MG63 (cell line): ENCODE measurements around the gene OR9Q1. TPM values are rescaled to one million over a fixed set of nuclear protein-coding genes. Genes with fewer than 3 reads are reported as not detected.
"Not testable (repeated sequence)": the region's sequence is repeated elsewhere in the genome, so short reads cannot be mapped to it uniquely, and the experiment has no call there.

ENCODE experiments used
- DNase-seq: peaks from one replicate; pipeline ENCODE4 v3.0.0-alpha.2; 2020
- H3K27me3 ChIP-seq: fragments of 250-450 bp; sonication (Bioruptor Pico); 2 replicates; pipeline ENCODE4 v1.5.1; 2020; ENCODE audit warnings: mild to moderate bottlenecking, moderate library complexity
- H3K36me3 ChIP-seq: fragments of 250-450 bp; sonication (Bioruptor Pico); 2 replicates; pipeline ENCODE4 v1.5.1; 2020; ENCODE audit warnings: mild to moderate bottlenecking, moderate library complexity
- H3K4me3 ChIP-seq: fragments of 250-450 bp; sonication (Bioruptor Pico); 2 replicates; pipeline ENCODE4 v1.5.1; 2020; ENCODE audit warnings: mild to moderate bottlenecking, moderate library complexity
- H3K9me3 ChIP-seq: fragments of 250-450 bp; sonication (Bioruptor Pico); 2 replicates; pipeline ENCODE4 v1.5.1; 2020; ENCODE audit warnings: mild to moderate bottlenecking, moderate library complexity
- total RNA-seq: library from RNA; depleted of rRNA; stranded (reverse); fragments of >200 nt; shearing (Covaris generic); gene quantifications from 2 replicates; pipeline ENCODE4 v1.2.3, GENCODE V29; 2014; ENCODE audit warnings: low replicate concordance; rRNA removed

Gene OR9Q1, protein sequence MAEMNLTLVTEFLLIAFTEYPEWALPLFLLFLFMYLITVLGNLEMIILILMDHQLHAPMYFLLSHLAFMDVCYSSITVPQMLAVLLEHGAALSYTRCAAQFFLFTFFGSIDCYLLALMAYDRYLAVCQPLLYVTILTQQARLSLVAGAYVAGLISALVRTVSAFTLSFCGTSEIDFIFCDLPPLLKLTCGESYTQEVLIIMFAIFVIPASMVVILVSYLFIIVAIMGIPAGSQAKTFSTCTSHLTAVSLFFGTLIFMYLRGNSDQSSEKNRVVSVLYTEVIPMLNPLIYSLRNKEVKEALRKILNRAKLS
- total RNA-seq, result not detected in 2 replicates

DNA sequence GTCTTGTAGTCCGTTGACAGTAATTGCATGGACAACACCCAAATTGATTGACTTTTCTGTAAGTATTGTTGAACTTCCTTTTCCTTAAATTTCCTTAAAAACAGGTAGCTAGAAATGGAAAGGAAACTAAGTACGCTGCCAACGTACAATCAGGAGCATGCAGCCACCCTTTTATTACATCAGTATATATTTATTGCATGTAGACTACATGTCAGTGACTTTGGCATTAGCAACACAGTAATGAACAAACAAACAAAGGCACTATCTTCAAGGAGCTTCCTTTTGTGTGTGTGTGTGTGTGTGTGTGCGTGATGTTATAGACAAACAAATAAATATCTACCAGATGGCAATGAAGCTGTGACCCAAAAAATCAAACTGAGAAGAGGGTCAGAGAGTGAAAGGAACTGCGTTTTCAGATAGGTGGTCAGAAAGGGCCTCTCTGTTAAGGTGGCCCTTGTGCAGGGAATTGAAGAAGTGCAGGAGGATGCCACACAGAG is at the start of gene OR9Q1:
OR9Q1 (plus strand) TSS at position 447 of the 497 bp plus-strand sequence. CDS start 155,564 bp downstream, outside the sequence.
- Histone ChIP-seq H3K27me3 (no peaks in the 10 kb centered on the region), H3K36me3 (no peaks in the 10 kb centered on the region), H3K4me3 (no peak within 1 kb of the TSS), H3K9me3 (no peaks in the 10 kb centered on the region)
- no peak for DNase-seq

DNA sequence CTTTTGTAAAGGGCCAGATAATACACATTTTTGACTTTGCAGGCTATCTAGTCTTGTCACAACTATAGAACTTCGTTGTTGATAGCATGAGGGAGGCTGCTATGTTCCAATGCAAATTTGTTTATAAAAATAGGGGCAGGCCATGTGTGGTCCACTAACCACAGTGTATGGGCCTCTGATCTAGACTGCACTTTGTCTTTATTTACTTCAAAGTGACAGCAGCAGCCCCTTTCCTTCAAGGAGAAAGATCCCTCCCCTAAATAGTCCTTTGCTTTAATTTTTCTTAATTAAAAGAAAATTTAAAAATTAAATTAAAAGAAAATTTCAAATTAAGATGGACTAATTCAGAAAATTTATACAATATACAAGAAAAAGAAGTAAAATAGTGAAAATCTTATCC is 49.5 kb upstream of the OR9Q1 start:
- no peaks in the 10 kb centered on the region for H3K27me3 ChIP-seq
- no peaks in the 10 kb centered on the region for H3K36me3 ChIP-seq
- no peak for DNase-seq

DNA sequence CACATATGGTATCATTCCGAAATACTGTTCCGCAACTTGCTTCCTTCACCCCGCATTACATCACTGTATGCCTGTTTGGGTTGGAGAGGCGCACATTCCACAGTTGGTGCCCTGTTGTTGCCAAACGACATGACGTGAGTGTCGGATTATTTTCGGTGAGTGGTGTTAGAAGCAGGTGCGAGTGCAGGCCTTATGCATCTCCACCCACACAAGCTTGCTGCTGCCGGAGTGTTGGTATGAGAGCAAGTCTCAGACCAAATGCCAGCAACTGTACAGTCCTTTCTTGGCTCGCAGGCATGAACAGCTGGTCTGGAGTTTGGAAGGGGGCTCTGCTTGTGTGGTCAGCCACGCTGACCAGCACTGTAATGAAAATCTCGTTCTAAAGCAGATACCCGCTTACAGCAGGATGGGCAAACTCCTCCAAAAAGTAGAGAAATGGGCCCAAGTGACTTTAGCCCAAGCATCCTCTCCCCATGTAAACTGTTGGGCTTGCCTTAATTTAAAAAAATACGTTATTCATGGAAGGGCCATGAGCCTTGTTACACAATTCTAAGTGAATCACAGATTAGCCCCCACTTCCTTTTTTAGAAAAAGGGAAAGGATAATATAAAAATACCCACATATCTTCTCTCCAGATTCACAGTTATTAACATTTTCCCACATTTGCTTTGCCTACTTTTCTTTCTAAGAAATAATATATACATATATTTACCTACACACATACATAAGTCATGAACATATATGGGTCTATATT is 48.7 kb upstream of the OR9Q1 start:
- H3K36me3 ChIP-seq, result no peaks in the 10 kb centered on the region
- no peaks in the 10 kb centered on the region for H3K27me3 ChIP-seq
- no peak overlapping the region for H3K4me3 ChIP-seq
- H3K9me3 ChIP-seq, result no peaks in the 10 kb centered on the region
- no peak for DNase-seq

More for the DNA sequence above, 49.5 kb upstream of the OR9Q1 start:
- no peak overlapping the region for H3K4me3 ChIP-seq
- no peaks in the 10 kb centered on the region for H3K9me3 ChIP-seq

DNA sequence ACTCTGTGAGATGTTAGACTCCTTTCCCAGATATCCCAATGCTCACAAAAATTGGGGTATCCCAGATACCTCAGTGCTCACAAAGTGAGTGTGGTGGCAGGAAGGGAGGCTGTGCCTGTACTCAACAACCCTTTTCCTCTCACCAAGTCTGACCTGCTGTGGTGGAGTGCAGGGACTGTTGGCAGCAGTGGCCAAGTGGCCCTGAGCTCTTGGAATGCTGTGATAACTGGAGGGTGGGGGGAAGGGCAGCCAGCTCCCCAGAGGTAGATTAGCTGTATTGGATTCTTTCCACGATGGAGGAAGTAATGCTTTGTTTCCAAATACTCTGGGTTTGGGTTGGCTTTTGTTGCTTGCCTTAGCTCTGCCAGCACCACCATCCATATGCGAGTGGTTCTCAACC is 46.0 kb upstream of the OR9Q1 start:
- no peak for DNase-seq
- H3K9me3 ChIP-seq, result no peaks in the 10 kb centered on the region

DNA sequence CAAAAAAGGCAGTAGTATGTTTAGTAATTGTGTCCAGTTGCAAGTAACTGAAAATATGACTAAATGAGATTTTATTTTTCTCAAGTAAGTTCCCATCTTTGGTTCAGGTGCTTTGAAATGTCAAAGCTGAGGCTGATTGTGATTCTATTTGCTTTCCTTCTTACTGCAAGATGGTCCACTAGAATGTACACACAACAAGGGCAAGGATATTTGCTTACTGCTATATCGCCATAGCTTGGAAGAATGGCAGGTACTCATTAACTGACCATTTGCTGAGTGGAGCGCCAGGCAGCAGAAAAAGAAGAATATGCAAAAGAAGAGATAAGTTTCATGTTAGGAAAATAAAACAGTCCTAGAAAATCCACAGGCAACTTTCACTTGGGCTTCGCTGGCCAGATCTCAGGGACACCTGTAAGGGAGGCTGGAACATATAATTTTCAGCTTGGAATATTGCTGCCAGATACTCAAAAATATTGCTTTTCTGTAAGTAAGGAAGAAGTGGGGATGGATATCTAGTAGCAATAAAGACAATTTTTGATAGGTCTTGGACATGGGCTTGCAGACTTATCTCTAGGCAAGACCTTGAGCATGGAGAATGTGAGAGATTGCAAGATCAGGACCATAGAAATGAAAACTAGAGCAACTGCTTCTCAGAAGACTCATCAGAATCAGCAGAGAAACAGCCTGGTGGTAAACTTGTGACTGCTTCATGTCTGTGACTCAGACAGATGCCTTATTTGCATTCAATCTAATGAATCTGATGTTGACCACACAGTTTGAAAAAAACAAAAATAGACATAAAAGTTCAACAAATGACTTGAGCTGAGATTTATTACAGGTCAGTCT is 44.8 kb upstream of the OR9Q1 start:
- Histone ChIP-seq H3K27me3 (no peaks in the 10 kb centered on the region), H3K9me3 (no peaks in the 10 kb centered on the region), H3K36me3 (no peaks in the 10 kb centered on the region), H3K4me3 (no peak overlapping the region)
- no peak for DNase-seq

More for the DNA sequence above, 46.0 kb upstream of the OR9Q1 start:
- no peaks in the 10 kb centered on the region for H3K27me3 ChIP-seq
- no peaks in the 10 kb centered on the region for H3K36me3 ChIP-seq
- no peak overlapping the region for H3K4me3 ChIP-seq

DNA sequence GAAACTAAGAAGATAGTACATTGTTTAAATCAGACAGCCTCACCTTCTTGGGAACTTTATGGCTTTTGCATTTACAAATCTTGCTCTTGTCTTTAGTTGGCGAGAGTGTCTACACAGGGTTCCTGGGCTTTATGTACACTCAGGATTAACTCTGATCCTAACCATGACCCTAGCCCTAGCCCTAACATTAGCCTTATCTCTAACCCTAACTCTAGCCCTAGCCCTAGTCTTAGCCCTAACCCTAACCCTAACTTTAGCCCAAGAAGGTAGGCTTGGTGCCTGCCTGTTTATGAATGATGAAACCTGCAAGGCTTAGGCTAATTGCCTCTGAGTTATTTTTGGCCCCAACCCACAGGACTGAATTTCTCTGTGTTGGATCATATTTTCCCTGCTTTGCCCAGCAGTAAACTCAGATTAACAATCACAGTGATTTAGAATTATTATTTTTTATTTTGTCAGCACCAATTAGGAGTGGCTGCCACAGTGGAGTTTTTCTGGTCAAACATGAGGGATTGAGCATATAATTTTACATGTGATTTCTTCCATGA is 44.1 kb upstream of the OR9Q1 start:
- Histone ChIP-seq H3K36me3 (no peaks in the 10 kb centered on the region), H3K27me3 (no peaks in the 10 kb centered on the region), H3K9me3 (no peaks in the 10 kb centered on the region), H3K4me3 (no peak overlapping the region)
- peak; percentile 5 for DNase-seq

DNA sequence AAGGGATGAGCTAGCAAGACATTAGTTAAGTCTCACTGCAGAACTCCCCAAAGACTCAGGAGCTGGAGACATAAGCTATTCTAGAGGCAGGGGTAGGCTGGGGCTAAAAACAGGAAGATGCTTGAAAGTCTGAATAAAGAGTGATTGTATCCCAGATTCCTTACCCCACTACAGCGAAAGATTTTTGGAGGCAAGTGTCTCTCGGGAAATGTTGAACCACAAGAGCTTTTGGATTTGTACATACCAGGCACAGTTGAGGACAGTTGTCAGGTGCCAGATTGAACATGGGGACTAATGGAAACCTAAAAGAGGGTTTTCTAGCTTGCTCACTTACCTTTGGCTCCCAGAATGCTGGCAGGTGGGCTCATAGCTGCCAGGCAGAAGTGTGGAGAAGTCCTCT is 43.5 kb upstream of the OR9Q1 start:
- Histone ChIP-seq H3K36me3 (no peaks in the 10 kb centered on the region), H3K4me3 (no peak overlapping the region), H3K9me3 (no peaks in the 10 kb centered on the region), H3K27me3 (no peaks in the 10 kb centered on the region)
- no peak for DNase-seq

DNA sequence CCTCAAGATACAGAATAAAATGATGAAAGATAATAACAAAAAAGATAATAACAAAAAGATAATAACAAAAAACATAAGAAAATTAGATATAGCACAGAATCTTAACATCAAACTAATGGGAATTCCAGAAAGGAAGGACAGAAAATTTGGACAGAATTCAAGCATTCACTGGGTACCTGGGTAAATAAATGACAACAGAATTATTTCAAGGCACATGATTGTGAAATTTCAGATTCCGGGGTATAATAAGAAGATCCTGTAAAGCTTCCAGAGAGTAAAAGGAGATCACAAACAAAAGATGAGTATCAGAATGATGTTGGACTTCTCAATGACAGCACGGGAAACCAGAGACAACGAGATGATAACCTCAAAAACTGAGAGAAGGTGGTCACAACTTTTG is 42.1 kb upstream of the OR9Q1 start:
- Histone ChIP-seq H3K27me3 (no peaks in the 10 kb centered on the region), H3K9me3 (no peaks in the 10 kb centered on the region), H3K4me3 (no peak overlapping the region), H3K36me3 (no peaks in the 10 kb centered on the region)
- DNase-seq, result no peak

DNA sequence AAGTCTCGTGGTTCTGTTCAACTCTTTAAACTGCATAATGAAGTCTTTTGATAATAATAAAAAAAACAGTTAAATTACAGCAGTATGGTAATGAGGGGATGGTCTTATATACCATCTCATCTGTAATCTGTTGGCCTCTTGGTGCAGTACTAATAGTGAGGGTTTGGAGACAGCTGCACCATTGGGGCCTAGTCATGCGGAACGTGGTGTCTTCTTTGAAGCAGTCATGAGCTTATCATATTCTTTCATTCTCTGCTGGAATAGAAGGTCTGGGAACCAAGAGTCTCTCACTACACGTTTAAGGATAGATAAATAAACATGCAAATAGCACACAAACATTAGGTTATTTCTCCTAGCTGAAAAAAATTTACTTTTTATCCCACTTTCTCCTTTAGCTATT is 40.9 kb upstream of the OR9Q1 start:
- Histone ChIP-seq H3K36me3 (no peaks in the 10 kb centered on the region), H3K27me3 (no peaks in the 10 kb centered on the region), H3K4me3 (no peak overlapping the region), H3K9me3 (no peaks in the 10 kb centered on the region)
- DNase-seq, result no peak

DNA sequence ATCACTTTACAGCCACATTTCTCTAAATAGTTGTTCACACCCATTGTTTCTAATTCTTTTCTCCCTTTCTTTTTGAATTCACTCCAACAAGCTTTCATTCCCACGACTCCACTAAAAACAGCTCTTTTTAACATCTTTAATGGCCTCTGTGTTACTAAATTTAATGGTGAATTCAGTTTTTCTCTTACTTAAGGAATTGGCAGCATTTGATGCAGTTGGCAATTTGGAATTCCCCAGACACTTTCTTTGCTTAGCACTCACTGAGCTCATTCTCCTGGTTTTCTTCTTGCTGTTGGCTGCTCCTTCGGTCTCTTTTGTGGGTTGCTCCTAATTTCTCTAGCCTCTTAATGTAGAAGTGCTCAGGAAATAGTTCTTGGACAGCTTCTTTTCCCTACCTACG is 40.5 kb upstream of the OR9Q1 start:
- H3K36me3 ChIP-seq, result no peaks in the 10 kb centered on the region
- no peak overlapping the region for H3K4me3 ChIP-seq
- H3K9me3 ChIP-seq, result no peaks in the 10 kb centered on the region
- no peak for DNase-seq
- no peaks in the 10 kb centered on the region for H3K27me3 ChIP-seq

DNA sequence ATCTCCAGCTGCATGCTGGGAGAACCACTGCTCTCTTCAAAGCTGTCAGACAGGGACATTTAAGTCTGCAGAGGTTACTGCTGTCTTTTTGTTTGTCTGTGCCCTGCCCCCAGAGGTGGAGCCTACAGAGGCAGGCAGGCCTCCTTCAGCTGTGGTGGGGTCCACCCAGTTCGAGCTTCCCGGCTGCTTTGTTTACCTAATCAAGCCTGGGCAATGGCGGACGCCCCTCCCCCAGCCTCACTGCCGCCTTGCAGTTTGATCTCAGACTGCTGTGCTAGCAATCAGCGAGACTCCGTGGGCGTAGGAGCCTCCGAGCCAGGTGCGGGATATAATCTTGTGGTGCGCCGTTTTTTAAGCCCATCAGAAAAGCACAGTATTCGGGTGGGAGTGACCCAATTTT is 24.2 kb upstream of the OR9Q1 start:
- not testable (repeated sequence) for H3K27me3 ChIP-seq, H3K36me3 ChIP-seq, DNase-seq, H3K9me3 ChIP-seq, H3K4me3 ChIP-seq

DNA sequence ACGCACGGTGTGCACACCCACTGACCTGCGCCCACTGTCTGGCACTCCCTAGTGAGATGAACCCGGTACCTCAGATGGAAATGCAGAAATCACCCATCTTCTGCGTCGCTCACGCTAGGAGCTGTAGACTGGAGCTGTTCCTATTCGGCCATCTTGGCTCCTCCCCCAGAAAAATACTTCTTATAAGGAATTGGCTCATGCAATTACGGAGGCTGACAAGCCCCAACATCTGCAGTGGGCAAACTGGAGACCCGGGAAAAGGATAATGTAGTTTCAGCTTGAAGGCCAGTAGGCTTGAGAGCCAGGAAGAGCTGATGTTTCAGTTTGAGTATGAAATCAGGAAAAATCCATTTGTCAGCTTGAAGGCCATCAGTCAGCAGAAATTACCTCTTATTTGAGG is 23.7 kb upstream of the OR9Q1 start:
- not testable (repeated sequence) for H3K4me3 ChIP-seq, H3K27me3 ChIP-seq, H3K9me3 ChIP-seq, H3K36me3 ChIP-seq, DNase-seq

DNA sequence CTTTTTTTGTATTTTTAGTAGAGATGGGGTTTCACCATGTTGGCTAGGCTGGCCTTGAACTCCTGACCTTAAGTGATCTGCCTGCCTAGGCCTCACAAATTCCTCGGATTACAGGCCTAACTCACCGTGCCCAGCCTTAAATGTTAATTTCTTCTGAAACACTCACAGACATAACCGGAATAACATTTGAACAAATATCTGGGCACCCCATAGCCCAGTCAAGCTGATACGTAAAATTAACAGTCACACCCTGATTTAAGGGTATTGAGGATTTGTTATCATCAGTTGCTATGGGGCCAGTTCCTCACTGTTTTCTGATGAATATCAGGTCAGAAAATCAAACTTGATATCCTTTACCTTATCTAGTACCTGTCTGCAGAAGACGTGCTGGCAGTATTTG is 23.0 kb upstream of the OR9Q1 start:
- Histone ChIP-seq H3K9me3 (no peaks in the 10 kb centered on the region), H3K36me3 (no peaks in the 10 kb centered on the region), H3K27me3 (no peaks in the 10 kb centered on the region), H3K4me3 (no peak overlapping the region)
- no peak for DNase-seq

DNA sequence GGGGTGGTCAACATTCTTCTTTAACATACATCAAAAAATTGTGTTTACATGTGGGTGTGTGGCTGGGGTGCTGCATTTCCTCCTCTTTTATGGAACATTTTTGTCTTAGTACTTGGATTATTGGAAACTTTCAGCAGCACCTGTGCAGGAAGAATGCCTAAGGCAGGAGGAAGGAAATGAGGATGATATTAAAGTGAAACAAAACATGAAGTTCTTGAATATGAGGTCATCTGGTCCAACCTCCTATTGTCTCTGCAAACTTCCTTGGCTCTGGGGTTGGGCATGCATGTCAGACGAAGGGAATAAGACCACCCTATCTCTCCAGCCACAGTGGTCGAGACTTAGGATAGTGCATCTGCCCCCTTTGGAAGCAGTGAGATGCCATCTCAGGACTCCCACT is 20.6 kb upstream of the OR9Q1 start:
- H3K27me3 ChIP-seq, result no peaks in the 10 kb centered on the region
- H3K9me3 ChIP-seq, result no peaks in the 10 kb centered on the region
- no peak for DNase-seq
- no peaks in the 10 kb centered on the region for H3K36me3 ChIP-seq
- no peak overlapping the region for H3K4me3 ChIP-seq

DNA sequence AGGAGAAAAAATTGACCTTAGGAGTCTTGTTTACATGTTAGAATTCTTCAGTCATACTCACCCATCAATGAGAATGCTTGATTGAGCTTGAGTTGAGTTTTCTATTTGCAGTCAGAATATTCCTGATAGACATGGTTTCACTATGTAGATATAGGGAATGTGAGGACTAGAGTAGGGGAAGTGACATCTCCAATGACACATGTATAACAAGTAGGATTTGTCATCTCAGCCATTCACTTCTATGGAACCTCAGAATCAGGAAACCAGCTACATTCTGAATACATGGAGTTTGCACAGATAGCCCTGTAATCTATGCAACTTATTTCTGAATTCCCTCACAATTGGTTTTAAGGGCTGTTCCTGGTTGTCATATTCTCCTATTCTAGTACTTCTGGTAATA is 20.1 kb upstream of the OR9Q1 start:
- Histone ChIP-seq H3K36me3 (no peaks in the 10 kb centered on the region), H3K4me3 (no peak overlapping the region), H3K9me3 (no peaks in the 10 kb centered on the region), H3K27me3 (no peaks in the 10 kb centered on the region)
- DNase-seq, result no peak

DNA sequence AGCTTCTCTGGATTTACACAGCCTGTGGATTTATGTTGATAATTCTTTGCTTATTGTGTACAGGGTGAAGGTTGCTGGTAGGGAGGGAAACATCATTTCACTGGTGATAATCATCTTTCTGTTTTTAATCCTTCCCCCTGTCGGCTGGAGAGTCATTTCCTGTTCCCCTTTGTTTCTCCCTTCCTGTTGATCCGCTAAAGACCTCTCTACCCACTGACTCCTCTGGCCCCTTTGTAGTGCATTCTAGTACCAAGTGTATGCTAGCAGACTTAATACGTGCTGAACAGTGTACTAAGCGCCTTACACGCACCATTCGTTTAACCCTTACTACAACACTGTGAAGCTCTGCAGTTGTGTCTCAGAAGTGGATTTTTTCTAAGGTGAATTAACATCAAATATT is 19.0 kb upstream of the OR9Q1 start:
- H3K4me3 ChIP-seq, result no peak overlapping the region
- H3K9me3 ChIP-seq, result no peaks in the 10 kb centered on the region
- DNase-seq, result no peak
- H3K27me3 ChIP-seq, result no peaks in the 10 kb centered on the region
- H3K36me3 ChIP-seq, result no peaks in the 10 kb centered on the region

DNA sequence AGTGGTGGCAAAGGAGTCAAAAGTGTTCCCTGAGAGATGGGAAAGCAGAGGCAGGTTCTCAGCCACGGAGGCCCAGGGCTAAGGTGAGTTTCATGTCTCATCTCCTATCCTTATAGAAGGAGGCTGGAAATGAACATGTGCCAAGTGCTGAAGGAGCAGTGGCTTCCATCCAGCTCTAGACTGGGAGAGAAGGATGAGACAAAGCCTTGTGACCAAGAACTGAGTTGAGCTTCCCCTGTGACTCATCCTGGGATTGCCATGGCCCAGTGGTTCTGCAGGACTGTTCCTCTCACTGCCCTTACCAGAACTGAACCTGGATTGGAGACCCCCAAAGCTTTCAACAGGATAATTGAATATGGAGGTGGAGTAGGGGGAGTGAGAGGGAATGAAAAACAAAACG is 16.7 kb upstream of the OR9Q1 start:
- peak; percentile 68 for DNase-seq
- no peaks in the 10 kb centered on the region for H3K27me3 ChIP-seq
- no peaks in the 10 kb centered on the region for H3K36me3 ChIP-seq
- H3K4me3 ChIP-seq, result no peak overlapping the region
- H3K9me3 ChIP-seq, result no peaks in the 10 kb centered on the region
